ENCODE measurements around the gene NALCN.

GRCh38 chr13:101205408-101205807 is 210.9 kb downstream of the NALCN start:
- no peak for TF ChIP-seq CTCF (IDR thresholded peaks at IDR 0.05)
- TF ChIP-seq EZH2 (IDR thresholded peaks at IDR 0.05; ENCODE audit: borderline replicate concordance, insufficient read depth, low read depth, low read length, poor library complexity, severe bottlenecking), result no peak

Data from B cell (primary cell).